Nephron progenitor cell (in vitro differentiated cells): Measurements from ENCODE around the gene GRIP1.

Experiments used
- DNase-seq: peaks from one replicate; pipeline ENCODE4 v3.0.0; 2021
- H3K27ac Mint-ChIP-seq: 2 replicates; pipeline ENCODE4 v1.8.0; 2021; ENCODE audit warnings: mild to moderate bottlenecking, moderate library complexity, mixed read lengths
- H3K27me3 Mint-ChIP-seq: 2 replicates; pipeline ENCODE4 v1.8.0; 2021; ENCODE audit warnings: mild to moderate bottlenecking, low read depth, mixed read lengths; ENCODE audit not compliant: poor library complexity
- H3K36me3 Mint-ChIP-seq: 2 replicates; pipeline ENCODE4 v1.8.0; 2021; ENCODE audit warnings: low read depth, mixed read lengths
- H3K4me1 Mint-ChIP-seq: 2 replicates; pipeline ENCODE4 v1.8.0; 2021; ENCODE audit warnings: mixed read lengths
- H3K4me3 Mint-ChIP-seq: 2 replicates; pipeline ENCODE4 v1.8.0; 2021; ENCODE audit warnings: mild to moderate bottlenecking, moderate library complexity, mixed read lengths
- H3K9me3 Mint-ChIP-seq: 2 replicates; pipeline ENCODE4 v1.8.0; 2021; ENCODE audit warnings: mild to moderate bottlenecking, moderate library complexity, mixed read lengths
- TF ChIP-seq, protein P1 (sequence below): fragments of 200-600 bp; sonication (generic); IDR thresholded peaks from 2 replicates; pipeline ENCODE4 v1.5.0; 2021; ENCODE audit warnings: antibody characterized with exemption

GRIP1 gene

DNA sequence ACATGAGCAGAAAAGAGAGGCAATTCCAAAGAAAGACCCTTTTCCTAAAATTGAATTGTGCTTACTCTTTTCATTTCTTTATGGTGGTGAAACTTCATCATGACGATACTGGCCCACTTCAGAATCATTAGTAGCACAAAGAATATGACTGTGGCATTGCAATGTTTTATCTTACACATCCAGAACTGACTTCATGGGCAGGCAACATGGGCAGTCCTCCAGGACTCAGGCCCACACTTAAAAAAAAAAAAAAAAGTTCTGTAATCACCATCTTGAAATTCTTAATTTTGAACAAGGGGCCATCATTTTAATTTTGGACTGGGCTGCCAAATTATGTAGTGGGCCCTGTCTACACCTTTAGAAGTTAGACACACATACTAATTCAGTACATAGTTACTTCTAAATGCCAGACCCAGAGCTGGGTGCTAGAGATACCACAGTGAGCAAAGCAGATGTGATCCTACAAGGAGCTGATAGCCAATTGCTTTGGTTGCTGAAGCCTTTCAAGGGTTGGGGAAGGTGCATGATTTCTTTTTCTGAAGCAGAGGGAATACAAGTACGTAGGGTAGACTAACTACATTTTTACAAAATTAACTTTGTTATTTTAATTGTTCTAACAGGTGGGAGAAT, 341.4 kb downstream of the GRIP1 start:
- peaks cover 53% of the 10 kb centered on the region for H3K36me3 Mint-ChIP-seq
- H3K4me1 Mint-ChIP-seq = no peaks in the 10 kb centered on the region
- no peak overlapping the region for H3K27ac Mint-ChIP-seq
- H3K9me3 Mint-ChIP-seq = peaks cover 30% of the 10 kb centered on the region
- TF ChIP-seq, protein P1, sequence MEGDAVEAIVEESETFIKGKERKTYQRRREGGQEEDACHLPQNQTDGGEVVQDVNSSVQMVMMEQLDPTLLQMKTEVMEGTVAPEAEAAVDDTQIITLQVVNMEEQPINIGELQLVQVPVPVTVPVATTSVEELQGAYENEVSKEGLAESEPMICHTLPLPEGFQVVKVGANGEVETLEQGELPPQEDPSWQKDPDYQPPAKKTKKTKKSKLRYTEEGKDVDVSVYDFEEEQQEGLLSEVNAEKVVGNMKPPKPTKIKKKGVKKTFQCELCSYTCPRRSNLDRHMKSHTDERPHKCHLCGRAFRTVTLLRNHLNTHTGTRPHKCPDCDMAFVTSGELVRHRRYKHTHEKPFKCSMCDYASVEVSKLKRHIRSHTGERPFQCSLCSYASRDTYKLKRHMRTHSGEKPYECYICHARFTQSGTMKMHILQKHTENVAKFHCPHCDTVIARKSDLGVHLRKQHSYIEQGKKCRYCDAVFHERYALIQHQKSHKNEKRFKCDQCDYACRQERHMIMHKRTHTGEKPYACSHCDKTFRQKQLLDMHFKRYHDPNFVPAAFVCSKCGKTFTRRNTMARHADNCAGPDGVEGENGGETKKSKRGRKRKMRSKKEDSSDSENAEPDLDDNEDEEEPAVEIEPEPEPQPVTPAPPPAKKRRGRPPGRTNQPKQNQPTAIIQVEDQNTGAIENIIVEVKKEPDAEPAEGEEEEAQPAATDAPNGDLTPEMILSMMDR = no peak
- H3K27me3 Mint-ChIP-seq = no peaks in the 10 kb centered on the region
- no peak overlapping the region for H3K4me3 Mint-ChIP-seq
- DNase-seq = no peak

DNA sequence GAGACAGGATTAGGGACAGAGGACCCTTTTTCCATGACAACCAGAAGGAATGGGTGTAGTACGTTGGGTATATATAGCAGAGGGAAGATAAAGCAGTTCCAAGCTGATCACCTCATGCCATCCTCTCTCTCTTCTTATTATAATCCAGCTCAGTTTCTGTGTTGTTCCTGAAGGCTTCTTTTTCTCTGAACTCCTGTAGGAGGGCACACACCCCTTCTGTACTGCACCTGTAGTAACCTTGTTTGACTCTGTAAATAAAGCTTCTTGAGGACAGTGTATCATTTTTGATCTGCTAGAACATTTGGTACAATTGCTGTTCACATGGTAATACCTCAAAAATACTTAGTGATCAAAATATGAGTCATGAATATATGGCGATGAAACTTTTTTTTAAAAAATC, 343.1 kb downstream of the GRIP1 start:
- TF ChIP-seq, protein P1 = no peak
- H3K9me3 Mint-ChIP-seq = peaks cover 13% of the 10 kb centered on the region

DNA sequence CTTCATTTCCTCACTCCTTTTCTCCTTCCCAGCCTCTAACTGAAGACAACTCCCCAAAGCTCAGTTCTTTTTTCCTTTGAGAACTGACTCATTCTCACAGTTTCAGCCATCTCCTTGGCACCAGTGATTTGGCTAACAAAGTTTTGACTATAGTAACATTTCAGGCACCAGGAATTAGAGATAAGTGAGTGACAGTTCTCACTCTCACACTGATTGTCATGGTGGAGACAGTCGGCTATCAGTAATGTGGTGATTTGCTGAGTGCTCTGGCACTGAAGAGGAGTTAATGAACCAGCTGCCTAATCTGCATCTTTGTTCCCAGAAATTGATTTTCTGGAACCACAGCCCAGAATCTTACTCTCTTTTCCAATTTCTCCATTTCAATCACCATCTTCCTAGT, 347.1 kb downstream of the GRIP1 start:
- no peaks in the 10 kb centered on the region for H3K9me3 Mint-ChIP-seq
- peaks cover 3% of the 10 kb centered on the region for H3K27me3 Mint-ChIP-seq
- TF ChIP-seq, protein P1 = no peak
- no peaks in the 10 kb centered on the region for H3K4me1 Mint-ChIP-seq
- DNase-seq = no peak
- no peak overlapping the region for H3K27ac Mint-ChIP-seq
- peaks cover 31% of the 10 kb centered on the region for H3K36me3 Mint-ChIP-seq
- H3K4me3 Mint-ChIP-seq = no peak overlapping the region

More for the DNA sequence above, 343.1 kb downstream of the GRIP1 start:
- no peak for DNase-seq
- Mint-ChIP-seq H3K4me1 (no peaks in the 10 kb centered on the region), H3K27ac (no peak overlapping the region), H3K36me3 (peaks cover 51% of the 10 kb centered on the region), H3K4me3 (no peak overlapping the region), H3K27me3 (no peaks in the 10 kb centered on the region)

DNA sequence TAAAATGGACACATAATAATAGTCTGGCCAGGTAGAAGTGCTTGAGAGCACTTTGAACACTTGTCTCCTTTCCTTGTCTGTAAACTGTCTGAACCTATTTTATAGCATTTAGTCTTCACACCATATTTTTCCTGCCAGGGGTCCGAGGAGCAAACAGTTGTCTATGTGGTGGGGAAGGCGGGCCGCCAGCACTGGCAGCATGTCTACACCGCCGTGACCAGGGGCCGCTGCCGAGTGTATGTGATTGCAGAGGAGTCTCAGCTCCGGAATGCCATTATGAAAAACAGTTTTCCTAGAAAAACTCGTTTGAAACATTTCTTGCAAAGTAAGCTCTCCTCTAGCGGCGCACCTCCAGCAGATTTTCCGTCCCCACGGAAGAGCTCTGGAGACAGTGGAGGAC, 347.9 kb downstream of the GRIP1 start:
- peaks cover 33% of the 10 kb centered on the region for H3K36me3 Mint-ChIP-seq
- H3K9me3 Mint-ChIP-seq = no peaks in the 10 kb centered on the region
- TF ChIP-seq, protein P1 = no peak
- peaks cover 3% of the 10 kb centered on the region for H3K27me3 Mint-ChIP-seq
- no peak overlapping the region for H3K27ac Mint-ChIP-seq
- no peaks in the 10 kb centered on the region for H3K4me1 Mint-ChIP-seq
- no peak for DNase-seq
- H3K4me3 Mint-ChIP-seq = no peak overlapping the region

DNA sequence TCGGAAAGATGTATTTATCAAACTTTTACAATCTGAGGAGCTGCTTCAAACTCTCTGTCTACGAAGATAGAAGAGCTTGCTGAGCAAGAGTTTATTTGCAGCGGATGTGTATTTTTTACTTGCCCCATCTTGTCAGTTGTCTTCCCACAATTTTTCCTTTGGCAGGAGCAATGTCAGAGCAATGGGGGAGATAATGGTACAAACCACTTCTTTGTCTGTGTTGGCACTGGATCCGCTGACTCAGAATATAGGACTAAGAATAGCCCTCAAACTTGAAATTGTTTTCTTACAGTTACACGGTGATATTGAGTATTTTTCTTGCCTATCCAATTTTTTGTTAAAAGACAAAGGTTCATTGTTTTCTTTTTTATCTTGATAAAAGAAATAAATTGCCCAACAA, 348.9 kb downstream of the GRIP1 start:
- TF ChIP-seq, protein P1 = no peak
- Mint-ChIP-seq H3K4me3 (no peak overlapping the region), H3K27me3 (peaks cover 3% of the 10 kb centered on the region), H3K36me3 (peaks cover 44% of the 10 kb centered on the region), H3K27ac (no peak overlapping the region), H3K9me3 (no peaks in the 10 kb centered on the region), H3K4me1 (no peaks in the 10 kb centered on the region)
- no peak for DNase-seq

DNA sequence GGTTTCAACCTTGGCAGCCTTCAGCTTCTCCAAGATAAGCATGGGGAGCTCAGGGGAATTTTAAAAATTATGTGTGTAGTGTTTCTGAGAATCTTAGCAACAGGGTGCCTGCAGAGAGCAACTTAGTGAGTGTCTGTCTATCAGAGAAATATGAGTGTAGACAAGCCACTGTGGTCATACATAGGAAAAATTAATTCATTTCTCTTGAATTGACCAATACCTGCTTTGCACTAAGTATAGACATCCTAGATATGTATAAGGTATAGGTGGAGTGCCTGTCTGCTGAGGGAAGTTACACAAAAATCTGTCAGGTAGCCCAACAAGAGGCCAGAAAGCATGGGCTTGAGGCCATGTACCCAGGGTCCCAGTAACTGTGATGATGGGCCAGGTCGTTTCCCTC, 355.9 kb downstream of the GRIP1 start:
- no peak overlapping the region for H3K27ac Mint-ChIP-seq
- TF ChIP-seq, protein P1 = no peak
- H3K27me3 Mint-ChIP-seq = no peaks in the 10 kb centered on the region
- no peak for DNase-seq
- no peaks in the 10 kb centered on the region for H3K9me3 Mint-ChIP-seq
- no peak overlapping the region for H3K4me3 Mint-ChIP-seq
- H3K4me1 Mint-ChIP-seq = peaks cover 14% of the 10 kb centered on the region
- peaks cover 55% of the 10 kb centered on the region for H3K36me3 Mint-ChIP-seq
